HepG2 (cell line): ENCODE results near the gene CNTN4. TPM values are rescaled to one million over a fixed set of nuclear protein-coding genes. Genes with fewer than 3 reads are reported as not detected.

Experiments
- ATAC-seq: fragments of 200-7000 bp; cut with Tn5 transposase; 3 replicates; pipeline ENCODE4 v1.9.1; 2020; ENCODE audit warnings: mild to moderate bottlenecking, moderate library complexity
- BruUV-seq: library from RNA; stranded (reverse); fragments of 400-500 nt; replicated peaks from 2 replicates; lab custom pipeline; 2021; lab: Mats Ljungman, UMichigan
- CTCF ChIA-PET: fragments of 300-600 bp; formaldehyde crosslinking; extraction: SDS; loops from one replicate; lab custom pipeline; 2021; ENCODE audit warnings: low total read pairs, inconsistent platforms, low intra/inter-chr PET ratio; lab: Yijun Ruan, JAX
- POLR2A ChIA-PET: fragments of 350-600 bp; sonication (Branson Sonifier 250); formaldehyde crosslinking; loops from one replicate; lab custom pipeline; 2020; ENCODE audit warnings: antibody characterized with exemption, inconsistent platforms; lab: Yijun Ruan, JAX
- DNase-seq: peaks from one replicate; pipeline ENCODE4 v3.0.0-alpha.2; 2015; ENCODE audit warnings: low spot score
- FAIRE-seq: peaks from 3 replicates; lab custom pipeline; 2011; peaks lifted over from hg19 to GRCh38; lab: Jason Lieb, UNC
- H2AFZ ChIP-seq: one replicate; pipeline ENCODE4 v1.6.1; 2011; ENCODE audit warnings: low read length, inconsistent platforms
- H3K27ac ChIP-seq: fragments of 300-600 bp; 3 replicates; pipeline ENCODE4 v1.8.0; 2011; ENCODE audit warnings: mixed run types, mild to moderate bottlenecking, mixed read lengths, low read length, inconsistent platforms; ENCODE audit not compliant: insufficient read depth; ENCODE audit errors: extremely low read length
- H3K27me3 ChIP-seq, 2 experiments: fragments of 200-600 bp in 1 of 2; 2 replicates in 1 of 2; 3 replicates in 1 of 2; pipeline versions ENCODE4 v1.6.0 to v1.8.0; 2011; ENCODE audit warnings: low read length in 2 of 2, mild to moderate bottlenecking in 2 of 2, moderate library complexity in 2 of 2, inconsistent platforms in 1 of 2; ENCODE audit not compliant: insufficient read depth in 2 of 2, control insufficient read depth in 1 of 2
- H3K36me3 ChIP-seq, 2 experiments: fragments of 200-600 bp in 1 of 2; replicated peaks in 1 of 2; 2 replicates in 1 of 2; 3 replicates in 1 of 2; pipeline versions ENCODE4 v1.5.1 to v1.8.0; 2011; ENCODE audit warnings: low read length in 2 of 2, inconsistent platforms in 1 of 2; ENCODE audit not compliant: insufficient read depth in 2 of 2, control insufficient read depth in 1 of 2
- H3K4me1 ChIP-seq: 2 replicates; pipeline ENCODE4 v1.5.1; 2012; ENCODE audit warnings: low read length, inconsistent platforms; ENCODE audit not compliant: insufficient read depth
- H3K4me2 ChIP-seq: 2 replicates; pipeline ENCODE4 v1.6.0; 2011; ENCODE audit warnings: low read depth, low read length, inconsistent platforms
- H3K4me3 ChIP-seq, 3 experiments: fragments of 200-600 bp in 1 of 3; sonication (generic), shearing (Covaris generic) in 1 of 3; replicated peaks in 1 of 3; 2 replicates each; pipeline ENCODE4 v1.5.1; 2011 to 2016; ENCODE audit warnings: low read length in 3 of 3, inconsistent platforms in 2 of 3, low read depth in 2 of 3, mild to moderate bottlenecking in 2 of 3, control low read depth in 1 of 3, mixed read lengths in 1 of 3; ENCODE audit not compliant: insufficient read depth in 1 of 3
- H3K79me2 ChIP-seq: one replicate; pipeline ENCODE4 v1.6.1; 2011; ENCODE audit warnings: low read length, inconsistent platforms; ENCODE audit not compliant: insufficient read depth
- H3K9ac ChIP-seq: 2 replicates; pipeline ENCODE4 v1.6.0; 2011; ENCODE audit warnings: mild to moderate bottlenecking, low read depth, low read length, inconsistent platforms; ENCODE audit not compliant: insufficient read depth
- H3K9me3 ChIP-seq: 2 replicates; pipeline ENCODE4 v1.5.1; 2012; ENCODE audit warnings: mild to moderate bottlenecking, low read length
- H4K20me1 ChIP-seq: 2 replicates; pipeline ENCODE4 v1.6.0; 2011; ENCODE audit warnings: inconsistent platforms, mild to moderate bottlenecking, low read length, moderate library complexity; ENCODE audit not compliant: insufficient read depth
- MAF1 ChIP-seq: sonication (generic); formaldehyde crosslinking; IDR thresholded peaks from 2 replicates; pipeline ENCODE4 v1.5.0; 2020; ENCODE audit warnings: missing genetic modification reagents, borderline replicate concordance
- MIXL1 ChIP-seq: IDR thresholded peaks from 2 replicates; pipeline ENCODE4 v1.6.1; 2016
- PRPF4 ChIP-seq: fragments of 200-400 bp; formaldehyde crosslinking; IDR thresholded peaks from 2 replicates; pipeline ENCODE4 v1.6.1; 2016; ENCODE audit warnings: low read length, low read depth; ENCODE audit not compliant: poor library complexity, severe bottlenecking
- REXO4 ChIP-seq: sonication (generic); formaldehyde crosslinking; IDR thresholded peaks from 2 replicates; pipeline ENCODE4 v1.8.0; 2022; ENCODE audit warnings: missing genetic modification reagents, mild to moderate bottlenecking, borderline replicate concordance
- SETDB1 ChIP-seq: sonication (generic); formaldehyde crosslinking; IDR thresholded peaks from 2 replicates; pipeline ENCODE4 v1.5.1; 2020; ENCODE audit warnings: missing genetic modification reagents, mild to moderate bottlenecking, borderline replicate concordance
- SRSF4 ChIP-seq: fragments of 200-400 bp; formaldehyde crosslinking; IDR thresholded peaks from one replicate; pipeline ENCODE4 v1.6.1; 2018; ENCODE audit warnings: mild to moderate bottlenecking, low read depth, low read length, moderate library complexity; ENCODE audit not compliant: poor library complexity, severe bottlenecking
- TOPORS ChIP-seq: sonication (generic); formaldehyde crosslinking; IDR thresholded peaks from 2 replicates; pipeline ENCODE4 v1.8.0; 2023; ENCODE audit warnings: mild to moderate bottlenecking, missing genetic modification reagents
- ZBED4 ChIP-seq: sonication (generic); formaldehyde crosslinking; IDR thresholded peaks from 2 replicates; pipeline ENCODE4 v1.4.0; 2020; ENCODE audit warnings: missing genetic modification reagents, borderline replicate concordance
- ZBTB8A ChIP-seq: sonication (generic); formaldehyde crosslinking; IDR thresholded peaks from 2 replicates; pipeline ENCODE4 v1.4.0; 2020; ENCODE audit warnings: mild to moderate bottlenecking, low read depth, missing genetic modification reagents, borderline replicate concordance
- ZNF34 ChIP-seq: sonication (generic); formaldehyde crosslinking; IDR thresholded peaks from 2 replicates; pipeline ENCODE4 v1.4.0; 2020; ENCODE audit warnings: mild to moderate bottlenecking, missing genetic modification reagents, borderline replicate concordance
- ZNF468 ChIP-seq: sonication (generic); formaldehyde crosslinking; IDR thresholded peaks from 2 replicates; pipeline ENCODE4 v1.8.0; 2022; ENCODE audit warnings: mild to moderate bottlenecking, moderate library complexity, missing genetic modification reagents
- ZNF674 ChIP-seq: sonication (generic); formaldehyde crosslinking; IDR thresholded peaks from 2 replicates; pipeline ENCODE4 v1.5.0; 2020; ENCODE audit warnings: low read depth, mild to moderate bottlenecking, missing genetic modification reagents
- ZNF781 ChIP-seq: sonication (generic); formaldehyde crosslinking; IDR thresholded peaks from 2 replicates; pipeline ENCODE4 v1.5.1; 2020; ENCODE audit warnings: borderline replicate concordance, mild to moderate bottlenecking, missing genetic modification reagents; ENCODE audit errors: not compliant biosample characterization
- WGBS: methylation state at CpG from one replicate; pipeline ENCODE4 v1.1.6; 2017; ENCODE audit warnings: low lambda C conversion rate; 5-methylcytosine and 5-hydroxymethylcytosine counted together
- in situ Hi-C: cut with HindIII; loops from 2 replicates; pipeline ENCODE4 v1.10.0; 2017; ENCODE audit warnings: low pct_unique_long_range_greater_than_20kb; ENCODE audit not compliant: extremely low pct_ligation_motif_present
- intact Hi-C: fragments of 100-400 bp; cut with micrococcal nuclease; formaldehyde crosslinking; loops from one replicate; pipeline ENCODE4 v1.10.0; 2022; ENCODE audit not compliant: unreplicated experiment
- polyA plus RNA-seq, 8 experiments: library from polyadenylated mRNA; depleted of rRNA in 3 of 8; stranded (reverse) in 7 of 8; unstranded in 1 of 8; fragments of >200 nt; fragmentation: Illumina TruSeq in 4 of 8; extraction: Trizol in 4 of 8; gene quantifications; 2 replicates each; pipeline versions ENCODE4 v1.2.1 to v1.2.3, GENCODE V29; 2011 to 2016; ENCODE audit warnings: low read depth in 4 of 8, missing spikeins in 1 of 8, mixed read lengths in 1 of 8; ENCODE audit not compliant: insufficient read depth in 1 of 8
- total RNA-seq, 5 experiments: library from RNA; depleted of rRNA; stranded (reverse); fragments of >200 nt; fragmentation: Illumina TruSeq; extraction: Trizol; gene quantifications; 2 replicates each; pipeline ENCODE4 v1.2.3, GENCODE V29; 2016; ENCODE audit warnings: low read depth in 1 of 5
- TF ChIP-seq, protein P1 (sequence below): sonication (generic); formaldehyde crosslinking; IDR thresholded peaks from 2 replicates; pipeline ENCODE4 v1.4.0; 2020; ENCODE audit warnings: missing genetic modification reagents

CNTN4 gene
- total and polyA plus RNA-seq, 2 of the 13 experiments (the other 11 are each of a cell fraction or from before 2014, with no cell fraction given) = 0.01 to 0.13 TPM

DNA sequence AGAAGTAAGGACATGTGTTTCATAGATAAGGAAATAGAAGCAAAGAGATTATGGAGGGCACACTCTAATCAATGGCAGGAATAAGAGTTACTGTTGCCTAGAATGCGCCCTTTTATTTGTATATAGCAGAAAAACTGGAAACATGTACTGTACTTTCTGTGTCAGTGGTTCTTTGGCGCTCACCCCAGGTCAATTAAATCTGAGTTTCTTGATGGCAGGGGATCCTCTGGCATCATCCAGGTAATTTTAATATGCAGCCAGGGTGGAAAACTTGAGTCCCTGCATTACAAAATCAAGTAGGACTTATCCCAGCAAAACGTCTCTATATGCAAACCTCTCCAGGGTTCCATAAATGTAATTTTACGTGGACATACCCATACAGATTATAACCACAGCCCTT is 727.4 kb downstream of the CNTN4 start:
- Histone ChIP-seq H3K27ac (no peak overlapping the region), H3K9me3 (no peaks in the 10 kb centered on the region), H3K4me3 (no peak overlapping the region), H3K4me1 (no peaks in the 10 kb centered on the region), H4K20me1 (no peaks in the 10 kb centered on the region), H3K9ac (no peak overlapping the region), H3K4me2 (no peak overlapping the region), H3K79me2 (no peaks in the 10 kb centered on the region), H3K36me3 (no peaks in the 10 kb centered on the region), H2AFZ (no peak overlapping the region), H3K27me3 (no peaks in the 10 kb centered on the region)
- BruUV-seq = no TSS peak
- DNase-seq (no peak), ATAC-seq (no peak), FAIRE-seq (no peak)
- intact Hi-C loops (no loop called here), in situ Hi-C loops (no loop called here)
- POLR2A ChIA-PET = no interaction called here
- TF ChIP-seq ZNF781 (CRISPR knock-in tag) = no peak
- TF ChIP-seq ZNF674 (CRISPR knock-in tag) = no peak
- no peak for TF ChIP-seq REXO4
- TF ChIP-seq ZBTB8A (CRISPR knock-in tag) = no peak
- TF ChIP-seq SRSF4 = no peak
- TF ChIP-seq SETDB1 (CRISPR knock-in tag) = no peak
- no peak for TF ChIP-seq ZNF468 (CRISPR knock-in tag)
- CTCF ChIA-PET = no interaction called here
- WGBS = under 1% methylated on average over 4 of the region's 4 CpGs

DNA sequence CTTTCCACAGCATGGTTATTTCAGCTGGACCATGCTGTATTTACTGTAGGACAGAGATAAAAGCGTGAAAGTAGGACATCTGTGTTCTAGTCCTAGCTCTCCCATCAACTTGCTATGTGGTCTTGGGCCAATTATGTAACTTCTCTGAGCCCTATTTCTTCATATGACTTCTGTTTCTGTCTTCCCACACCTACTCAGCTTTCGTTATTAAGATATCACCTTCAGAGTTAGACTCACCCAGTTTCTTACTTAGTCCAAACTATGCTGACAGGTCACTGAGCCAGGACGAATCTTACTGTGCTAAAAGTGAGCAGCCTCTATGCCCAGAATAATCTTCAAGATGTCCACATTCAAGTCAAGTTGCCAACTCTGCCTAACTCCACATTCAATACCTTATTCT is 727.8 kb downstream of the CNTN4 start:
- intact Hi-C loops (no loop called here), in situ Hi-C loops (no loop called here)
- Histone ChIP-seq H2AFZ (no peak overlapping the region), H3K4me2 (no peak overlapping the region), H3K9me3 (no peaks in the 10 kb centered on the region), H3K4me3 (no peak overlapping the region), H3K4me1 (no peaks in the 10 kb centered on the region), H4K20me1 (no peaks in the 10 kb centered on the region), H3K36me3 (no peaks in the 10 kb centered on the region), H3K79me2 (no peaks in the 10 kb centered on the region), H3K27me3 (no peaks in the 10 kb centered on the region), H3K27ac (no peak overlapping the region), H3K9ac (no peak overlapping the region)
- 0% methylated on average over 3 of the region's 3 CpGs for WGBS
- DNase-seq (no peak), ATAC-seq (no peak), FAIRE-seq (no peak)
- ChIA-PET CTCF (no interaction called here), POLR2A (no interaction called here)
- no TSS peak for BruUV-seq
- TF ChIP-seq MIXL1 (CRISPR knock-in tag) (no peak), ZNF34 (CRISPR knock-in tag) (no peak), PRPF4 (no peak), TOPORS (CRISPR knock-in tag) (no peak), MAF1 (no peak), ZBED4 (no peak)
- TF ChIP-seq, protein P1, sequence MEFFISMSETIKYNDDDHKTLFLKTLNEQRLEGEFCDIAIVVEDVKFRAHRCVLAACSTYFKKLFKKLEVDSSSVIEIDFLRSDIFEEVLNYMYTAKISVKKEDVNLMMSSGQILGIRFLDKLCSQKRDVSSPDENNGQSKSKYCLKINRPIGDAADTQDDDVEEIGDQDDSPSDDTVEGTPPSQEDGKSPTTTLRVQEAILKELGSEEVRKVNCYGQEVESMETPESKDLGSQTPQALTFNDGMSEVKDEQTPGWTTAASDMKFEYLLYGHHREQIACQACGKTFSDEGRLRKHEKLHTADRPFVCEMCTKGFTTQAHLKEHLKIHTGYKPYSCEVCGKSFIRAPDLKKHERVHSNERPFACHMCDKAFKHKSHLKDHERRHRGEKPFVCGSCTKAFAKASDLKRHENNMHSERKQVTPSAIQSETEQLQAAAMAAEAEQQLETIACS (CRISPR knock-in tag) = no peak
